HG03135 (cell line): ENCODE data around the gene OLFM3.

ENCODE experiments used
- ATAC-seq: cut with Tn5 transposase; IDR thresholded peaks from one replicate; pipeline ENCODE4 v1.9.1; 2021; ENCODE audit warnings: mild to moderate bottlenecking, moderate library complexity; ENCODE audit not compliant: unreplicated experiment

OLFM3 gene

GRCh38 chr1:101996825-101997465, at the start of gene OLFM3:
Gene OLFM3 (minus strand): TSS chr1:101996926.
- no peak for ATAC-seq

GRCh38 chr1:102045752-102046151, 49.0 kb upstream of the OLFM3 start:
- no peak for ATAC-seq

- ATAC-seq, result no peak
These were observed 35.8 kb upstream of the OLFM3 start for GRCh38 chr1:102032534-102032933.

GRCh38 chr1:102019530-102019929, 22.8 kb upstream of the OLFM3 start:
- ATAC-seq, result no peak

GRCh38 chr1:102015728-102016127, 19.0 kb upstream of the OLFM3 start:
- ATAC-seq, result no peak

- no peak for ATAC-seq
These were observed 5.3 kb upstream of the OLFM3 start for GRCh38 chr1:102002057-102002456.

- no peak for ATAC-seq
These were observed 561 bp downstream of the OLFM3 start for GRCh38 chr1:101995984-101996745.

GRCh38 chr1:101993710-101994109, 3.0 kb downstream of the OLFM3 start:
- ATAC-seq, result no peak

- no peak for ATAC-seq
These were observed 3.7 kb downstream of the OLFM3 start for GRCh38 chr1:101992821-101993575.

- no peak for ATAC-seq
These were observed 15.8 kb downstream of the OLFM3 start for GRCh38 chr1:101980974-101981373.

GRCh38 chr1:101977266-101977665, 19.5 kb downstream of the OLFM3 start:
- ATAC-seq, result no peak

GRCh38 chr1:101976161-101976560, 20.6 kb downstream of the OLFM3 start:
- ATAC-seq, result no peak

GRCh38 chr1:101975371-101975770, 21.4 kb downstream of the OLFM3 start:
- no peak for ATAC-seq

GRCh38 chr1:101974599-101975274, 22.0 kb downstream of the OLFM3 start:
- no peak for ATAC-seq

- ATAC-seq, result no peak
These were observed 25.4 kb downstream of the OLFM3 start for GRCh38 chr1:101971304-101971703.

GRCh38 chr1:101967871-101968270, 28.9 kb downstream of the OLFM3 start:
- ATAC-seq, result no peak

GRCh38 chr1:101965341-101965740, 31.4 kb downstream of the OLFM3 start:
- ATAC-seq, result no peak

GRCh38 chr1:101964708-101965107, 32.0 kb downstream of the OLFM3 start:
- no peak for ATAC-seq

- no peak for ATAC-seq
These were observed 36.6 kb downstream of the OLFM3 start for GRCh38 chr1:101960142-101960541.

GRCh38 chr1:101959456-101959855, 37.3 kb downstream of the OLFM3 start:
- no peak for ATAC-seq

GRCh38 chr1:101957771-101958170, 39.0 kb downstream of the OLFM3 start:
- no peak for ATAC-seq
